ENCODE data around the gene NMNAT3.

The NMNAT3 gene

GRCh38 chr3:139578783-139579182, 99.0 kb downstream of the NMNAT3 start:
- no peak for TF ChIP-seq CTCF (conservative IDR thresholded peaks at IDR 0.05; ENCODE audit: control insufficient read depth, insufficient read depth, low read depth, low read length)
- DNase-seq (ENCODE audit: low read depth), result no peak

GRCh38 chr3:139577909-139578308, 99.9 kb downstream of the NMNAT3 start:
- H3K4me3 ChIP-seq (ENCODE audit: control insufficient read depth, low read depth, low read length), result no peak overlapping the region
- no peak for DNase-seq (ENCODE audit: low read depth)
- no peak for TF ChIP-seq CTCF (conservative IDR thresholded peaks at IDR 0.05; ENCODE audit: control insufficient read depth, insufficient read depth, low read depth, low read length)

More at GRCh38 chr3:139578783-139579182, 99.0 kb downstream of the NMNAT3 start:
- H3K4me3 ChIP-seq (ENCODE audit: control insufficient read depth, low read depth, low read length), result no peak overlapping the region

- no peak overlapping the region for H3K4me3 ChIP-seq (ENCODE audit: control insufficient read depth, low read depth, low read length)
- DNase-seq (ENCODE audit: low read depth), result no peak
- TF ChIP-seq CTCF (conservative IDR thresholded peaks at IDR 0.05; ENCODE audit: control insufficient read depth, insufficient read depth, low read depth, low read length), result no peak
Observed at GRCh38 chr3:139577346-139577745, 100.4 kb downstream of the NMNAT3 start.

- no peak overlapping the region for H3K4me3 ChIP-seq (ENCODE audit: control insufficient read depth, low read depth, low read length)
- DNase-seq (ENCODE audit: low read depth), result peak; percentile 8
- TF ChIP-seq CTCF (conservative IDR thresholded peaks at IDR 0.05; ENCODE audit: control insufficient read depth, insufficient read depth, low read depth, low read length), result no peak
Observed at GRCh38 chr3:139574026-139574947, 103.5 kb downstream of the NMNAT3 start.

- no peak for DNase-seq (ENCODE audit: low read depth)
- no peak overlapping the region for H3K4me3 ChIP-seq (ENCODE audit: control insufficient read depth, low read depth, low read length)
- TF ChIP-seq CTCF (conservative IDR thresholded peaks at IDR 0.05; ENCODE audit: control insufficient read depth, insufficient read depth, low read depth, low read length), result no peak
Observed at GRCh38 chr3:139572847-139573672, 104.7 kb downstream of the NMNAT3 start.

GRCh38 chr3:139571711-139572110, 106.1 kb downstream of the NMNAT3 start:
- TF ChIP-seq CTCF (conservative IDR thresholded peaks at IDR 0.05; ENCODE audit: control insufficient read depth, insufficient read depth, low read depth, low read length), result no peak
- no peak for DNase-seq (ENCODE audit: low read depth)

More at GRCh38 chr3:139571711-139572110, 106.1 kb downstream of the NMNAT3 start:
- H3K4me3 ChIP-seq (ENCODE audit: control insufficient read depth, low read depth, low read length), result no peak overlapping the region
